GM23338 (cell line): Measurements from ENCODE around the gene TPK1. TPM values are rescaled to one million over a fixed set of nuclear protein-coding genes. Genes with fewer than 3 reads are reported as not detected.

Source experiments
- ATAC-seq: fragments of 200-7000 bp; cut with Tn5 transposase; 3 replicates; pipeline ENCODE4 v1.9.1; 2020
- DNase-seq: peaks from one replicate; pipeline ENCODE4 v3.0.0-alpha.2; 2015; ENCODE audit warnings: low spot score
- H2AFZ ChIP-seq: fragments of 200-600 bp; sonication (generic); 2 replicates; pipeline ENCODE4 v1.8.0; 2016; ENCODE audit warnings: antibody characterized with exemption, mild to moderate bottlenecking, moderate library complexity
- H3F3A ChIP-seq: fragments of 200-600 bp; sonication (generic); replicated peaks from 2 replicates; pipeline ENCODE4 v1.8.0; 2017; ENCODE audit warnings: antibody characterized with exemption, mixed run types, low read depth
- H3K27ac ChIP-seq: fragments of 200-600 bp; sonication (generic); 2 replicates; pipeline ENCODE4 v1.6.1; 2016; ENCODE audit warnings: low read depth
- H3K27me3 ChIP-seq: fragments of 200-600 bp; sonication (generic); 2 replicates; pipeline ENCODE4 v1.8.0; 2016; ENCODE audit warnings: mild to moderate bottlenecking, mixed run types, moderate library complexity; ENCODE audit not compliant: insufficient read depth
- H3K36me3 ChIP-seq: fragments of 200-600 bp; sonication (generic); 2 replicates; pipeline ENCODE4 v1.8.0; 2016; ENCODE audit warnings: mild to moderate bottlenecking; ENCODE audit not compliant: insufficient read depth
- H3K4me1 ChIP-seq: fragments of 200-600 bp; sonication (generic); 2 replicates; pipeline ENCODE4 v1.8.0; 2016; ENCODE audit warnings: mild to moderate bottlenecking, moderate library complexity; ENCODE audit not compliant: insufficient read depth
- H3K4me2 ChIP-seq: fragments of 200-600 bp; sonication (generic); 2 replicates; pipeline ENCODE4 v1.7.1; 2017; ENCODE audit warnings: mixed run types
- H3K4me3 ChIP-seq: fragments of 200-600 bp; sonication (generic); 2 replicates; pipeline ENCODE4 v1.6.1; 2016; ENCODE audit warnings: mixed run types
- H3K79me2 ChIP-seq: fragments of 200-600 bp; sonication (generic); replicated peaks from 2 replicates; pipeline ENCODE4 v1.8.0; 2017; ENCODE audit warnings: mild to moderate bottlenecking; ENCODE audit not compliant: insufficient read depth
- H3K9me2 ChIP-seq: fragments of 200-600 bp; sonication (generic); 2 replicates; pipeline ENCODE4 v1.8.0; 2017; ENCODE audit not compliant: insufficient read depth
- H4K20me1 ChIP-seq: fragments of 200-600 bp; sonication (generic); replicated peaks from 2 replicates; pipeline ENCODE4 v1.8.0; 2017; ENCODE audit warnings: mild to moderate bottlenecking; ENCODE audit not compliant: insufficient read depth
- H3K27ac Mint-ChIP-seq: 2 replicates; pipeline ENCODE4 v1.8.0; 2020; ENCODE audit warnings: inconsistent platforms, mild to moderate bottlenecking, moderate library complexity, mixed read lengths
- H3K27me3 Mint-ChIP-seq: 3 replicates; pipeline ENCODE4 v1.8.0; 2022; ENCODE audit warnings: low read depth, mild to moderate bottlenecking, moderate library complexity, mixed read lengths, inconsistent platforms; ENCODE audit not compliant: insufficient read depth, poor library complexity
- H3K36me3 Mint-ChIP-seq: 3 replicates; pipeline ENCODE4 v1.8.0; 2021; ENCODE audit warnings: low read depth, mild to moderate bottlenecking, inconsistent platforms, moderate library complexity, mixed read lengths
- H3K4me1 Mint-ChIP-seq: 3 replicates; pipeline ENCODE4 v1.8.0; 2020; ENCODE audit warnings: mild to moderate bottlenecking, inconsistent platforms, mixed read lengths
- H3K4me3 Mint-ChIP-seq: 3 replicates; pipeline ENCODE4 v1.8.0; 2021; ENCODE audit warnings: moderate library complexity, mild to moderate bottlenecking, inconsistent platforms, mixed read lengths
- H3K9me3 Mint-ChIP-seq: 3 replicates; pipeline ENCODE4 v1.8.0; 2020; ENCODE audit warnings: moderate library complexity, mild to moderate bottlenecking, inconsistent platforms, mixed read lengths
- CREB1 ChIP-seq: fragments of 250-450 bp; sonication (Bioruptor Pico); IDR thresholded peaks from 2 replicates; pipeline ENCODE4 v1.5.0; 2020; ENCODE audit warnings: low read depth, mild to moderate bottlenecking, moderate library complexity
- CTCF ChIP-seq, 2 experiments: fragments of 200-600 bp in 1 of 2; sonication (generic) in 1 of 2; conservative IDR thresholded peaks; 2 replicates each; pipeline versions ENCODE4 v1.5.1 to v1.6.1; 2016 to 2017; ENCODE audit warnings: antibody characterized with exemption in 2 of 2, low read depth in 2 of 2, mild to moderate bottlenecking in 2 of 2, moderate library complexity in 1 of 2
- ETS1 ChIP-seq: IDR thresholded peaks from 2 replicates; pipeline ENCODE4 v1.6.1; 2016; ENCODE audit warnings: antibody characterized with exemption
- EZH2phosphoT487 ChIP-seq: fragments of 200-600 bp; sonication (generic); IDR thresholded peaks from one replicate; pipeline ENCODE4 v1.8.1; 2018; ENCODE audit warnings: antibody characterized with exemption; ENCODE audit not compliant: unreplicated experiment
- NANOG ChIP-seq: IDR thresholded peaks from 2 replicates; pipeline ENCODE4 v1.6.1; 2016; ENCODE audit warnings: antibody characterized with exemption, borderline replicate concordance
- POLR2AphosphoS5 ChIP-seq: IDR thresholded peaks from 2 replicates; pipeline ENCODE4 v1.6.1; 2016; ENCODE audit warnings: antibody characterized with exemption, low read depth
- REST ChIP-seq: IDR thresholded peaks from one replicate; pipeline ENCODE4 v1.6.1; 2018; ENCODE audit warnings: antibody characterized with exemption; ENCODE audit not compliant: unreplicated experiment
- STAT1 ChIP-seq: IDR thresholded peaks from one replicate; pipeline ENCODE4 v1.6.1; 2016; ENCODE audit warnings: antibody characterized with exemption; ENCODE audit not compliant: unreplicated experiment
- ZNF114 ChIP-seq: fragments of 250-450 bp; sonication (Bioruptor Pico); IDR thresholded peaks from 2 replicates; pipeline ENCODE4 v1.5.0; 2020; ENCODE audit warnings: mild to moderate bottlenecking, moderate library complexity
- polyA plus RNA-seq: library from polyadenylated mRNA; unstranded; fragments of >200 nt; fragmentation: Nextera tagmentation; extraction: Ambion mirVana; gene quantifications from 2 replicates; pipeline ENCODE4 v1.2.1, GENCODE V29; 2016
- total RNA-seq: library from RNA; depleted of rRNA; stranded (reverse); fragments of >200 nt; shearing (Covaris generic); gene quantifications from 2 replicates; pipeline ENCODE4 v1.2.3, GENCODE V29; 2014

TPK1 gene
- total and polyA plus RNA-seq, 2 experiments from 2014 or later: 2.6 to 2.9 TPM

GRCh38 chr7:144519925-144520324, 315.9 kb downstream of the TPK1 start:
- TF ChIP-seq NANOG: no peak
- TF ChIP-seq ZNF114: no peak
- no peak for TF ChIP-seq STAT1
- no peak for TF ChIP-seq CTCF (conservative IDR thresholded peaks at IDR 0.05; ENCODE audit: low read depth in 2 of 2)
- H3K4me2 ChIP-seq: no peak overlapping the region
- no peaks in the 10 kb centered on the region for H3K4me1 ChIP-seq
- no peaks in the 10 kb centered on the region for H3K79me2 ChIP-seq
- H3K36me3 Mint-ChIP-seq: no peaks in the 10 kb centered on the region
- no peak for ATAC-seq
- H3K4me3 ChIP-seq: no peak overlapping the region
- peaks cover 3% of the 10 kb centered on the region for H3K27me3 Mint-ChIP-seq
- H3K9me3 Mint-ChIP-seq: no peaks in the 10 kb centered on the region
- H4K20me1 ChIP-seq: no peaks in the 10 kb centered on the region
- no peaks in the 10 kb centered on the region for H3K27me3 ChIP-seq
- no peaks in the 10 kb centered on the region for H3K36me3 ChIP-seq
- no peak overlapping the region for H3K27ac ChIP-seq
- no peak overlapping the region for H3K27ac Mint-ChIP-seq
- H3K4me3 Mint-ChIP-seq: no peak overlapping the region
- no peak for DNase-seq
- no peaks in the 10 kb centered on the region for H3K9me2 ChIP-seq
- no peaks in the 10 kb centered on the region for H3F3A ChIP-seq
- H3K4me1 Mint-ChIP-seq: peaks cover 15% of the 10 kb centered on the region
- H2AFZ ChIP-seq: no peak overlapping the region

- Histone ChIP-seq H3K27ac (no peak overlapping the region), H3K4me1 (no peaks in the 10 kb centered on the region), H3K9me2 (no peaks in the 10 kb centered on the region), H4K20me1 (no peaks in the 10 kb centered on the region), H3F3A (no peaks in the 10 kb centered on the region), H3K36me3 (no peaks in the 10 kb centered on the region), H3K27me3 (no peaks in the 10 kb centered on the region), H3K4me2 (no peak overlapping the region), H3K79me2 (no peaks in the 10 kb centered on the region), H2AFZ (no peak overlapping the region), H3K4me3 (no peak overlapping the region)
- Mint-ChIP-seq H3K4me1 (peaks cover 15% of the 10 kb centered on the region), H3K4me3 (no peak overlapping the region), H3K27me3 (peaks cover 3% of the 10 kb centered on the region), H3K9me3 (no peaks in the 10 kb centered on the region), H3K36me3 (no peaks in the 10 kb centered on the region), H3K27ac (no peak overlapping the region)
- TF ChIP-seq ETS1 (no peak), REST (no peak), CREB1 (CRISPR knock-in tag) (no peak), POLR2AphosphoS5 (no peak), EZH2phosphoT487 (no peak), NANOG (no peak), CTCF (conservative IDR thresholded peaks at IDR 0.05; ENCODE audit: low read depth in 2 of 2) (no peak), STAT1 (no peak)
- DNase-seq (no peak), ATAC-seq (no peak)
Observed at GRCh38 chr7:144518360-144518759, 317.5 kb downstream of the TPK1 start.
